ENCODE measurements around the gene TBC1D9.

The TBC1D9 gene

GRCh38 chr4:140602714-140603113 lies 153.5 kb downstream of the TBC1D9 start:
- TF ChIP-seq POLR2A (IDR thresholded peaks at IDR 0.05; ENCODE audit: low read depth, low read length) = no peak
- FAIRE-seq = no peak
- no peak for DNase-seq (ENCODE audit: insufficient read length, low spot score)

GRCh38 chr4:140600408-140600807 lies 155.8 kb downstream of the TBC1D9 start:
- TF ChIP-seq POLR2A (IDR thresholded peaks at IDR 0.05; ENCODE audit: low read depth, low read length) = no peak
- FAIRE-seq = no peak
- no peak for DNase-seq (ENCODE audit: insufficient read length, low spot score)

GRCh38 chr4:140595065-140595464 lies 161.1 kb downstream of the TBC1D9 start:
- no peak for FAIRE-seq
- no peak for DNase-seq (ENCODE audit: insufficient read length, low spot score)
- TF ChIP-seq POLR2A (IDR thresholded peaks at IDR 0.05; ENCODE audit: low read depth, low read length) = no peak

GRCh38 chr4:140584439-140584838 lies 171.7 kb downstream of the TBC1D9 start:
- no peak for FAIRE-seq

GRCh38 chr4:140581078-140581477 lies 175.1 kb downstream of the TBC1D9 start:
- FAIRE-seq (no peak), DNase-seq (ENCODE audit: insufficient read length, low spot score) (no peak)
- no peak for TF ChIP-seq POLR2A (IDR thresholded peaks at IDR 0.05; ENCODE audit: low read depth, low read length)

More at GRCh38 chr4:140584439-140584838, 171.7 kb downstream of the TBC1D9 start:
- DNase-seq (ENCODE audit: insufficient read length, low spot score) = no peak
- TF ChIP-seq POLR2A (IDR thresholded peaks at IDR 0.05; ENCODE audit: low read depth, low read length) = no peak

- FAIRE-seq (no peak), DNase-seq (ENCODE audit: insufficient read length, low spot score) (no peak)
- no peak for TF ChIP-seq POLR2A (IDR thresholded peaks at IDR 0.05; ENCODE audit: low read depth, low read length)
Observed at GRCh38 chr4:140579278-140579677, 176.9 kb downstream of the TBC1D9 start.

- DNase-seq (ENCODE audit: insufficient read length, low spot score) = no peak
- TF ChIP-seq POLR2A (IDR thresholded peaks at IDR 0.05; ENCODE audit: low read depth, low read length) = no peak
- no peak for FAIRE-seq
Observed at GRCh38 chr4:140575489-140575888, 180.7 kb downstream of the TBC1D9 start.

GRCh38 chr4:140571620-140572019 lies 184.6 kb downstream of the TBC1D9 start:
- TF ChIP-seq POLR2A (IDR thresholded peaks at IDR 0.05; ENCODE audit: low read depth, low read length) = no peak
- DNase-seq (ENCODE audit: insufficient read length, low spot score) (no peak), FAIRE-seq (no peak)
